GM19452 (cell line): ENCODE measurements around the gene PRKAR2B.
"Not testable (repeated sequence)": the region's sequence is repeated elsewhere in the genome, so short reads cannot be mapped to it uniquely, and the experiment has no call there.

Experiments
- ATAC-seq: cut with Tn5 transposase; IDR thresholded peaks from one replicate; pipeline ENCODE4 v1.9.1; 2021; ENCODE audit not compliant: unreplicated experiment

Gene PRKAR2B

GRCh38 chr7:107026166-107026565, 18.3 kb upstream of the PRKAR2B start:
- ATAC-seq, result no peak

GRCh38 chr7:107027208-107027607, 17.3 kb upstream of the PRKAR2B start:
- no peak for ATAC-seq

DNA sequence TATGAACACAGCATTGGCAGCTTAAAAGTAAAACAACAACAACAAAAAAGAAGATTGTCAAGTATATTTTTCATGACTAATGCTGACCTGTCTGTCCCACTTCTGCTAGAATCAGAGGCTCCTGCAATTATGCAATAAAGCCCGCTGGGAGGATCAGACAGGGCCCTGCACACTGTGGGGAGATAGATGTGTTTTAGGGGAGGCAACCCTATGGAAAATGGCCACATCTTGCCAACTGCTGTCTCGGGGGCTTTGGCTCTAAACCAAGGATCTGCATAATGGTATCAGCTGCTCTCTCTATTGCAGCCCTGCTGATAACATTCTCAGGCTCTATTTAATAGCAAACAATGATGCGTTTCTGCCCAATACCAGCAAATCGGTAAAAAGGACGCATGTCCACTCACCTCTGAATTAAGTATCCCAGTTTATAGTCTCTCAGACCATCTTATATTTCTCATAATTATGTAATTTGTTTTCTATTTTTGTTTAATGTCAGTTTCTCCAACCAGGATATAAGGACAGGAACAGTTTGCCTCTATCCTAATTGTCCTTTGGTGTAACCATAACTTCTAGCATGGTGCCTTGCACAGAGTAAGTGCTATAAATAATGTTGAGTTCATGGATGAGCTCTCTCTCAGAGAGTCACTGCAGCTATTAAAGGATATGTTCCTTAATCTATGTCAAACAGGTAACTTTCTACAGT, 15.3 kb upstream of the PRKAR2B start:
- ATAC-seq, result no peak

GRCh38 chr7:107029764-107030286, 14.7 kb upstream of the PRKAR2B start:
- ATAC-seq, result no peak

DNA sequence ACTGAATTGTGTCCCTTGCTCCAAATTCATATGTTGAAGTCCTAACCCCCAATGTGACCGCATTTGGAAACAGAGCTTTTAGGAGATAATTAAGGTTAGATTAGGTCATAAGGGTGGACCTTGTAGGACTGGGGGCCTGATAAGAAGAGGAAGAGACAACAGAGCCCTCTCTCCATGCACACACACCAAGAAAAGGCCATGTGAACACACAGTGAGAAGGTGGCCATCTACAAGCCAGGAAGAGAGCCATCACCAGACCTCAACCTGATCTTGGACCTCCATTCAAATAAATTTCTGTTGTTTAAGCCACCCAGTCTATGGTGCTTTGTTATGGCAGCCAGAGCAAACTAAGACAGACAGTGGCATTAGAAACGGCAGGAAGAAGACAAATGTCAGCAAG, 12.5 kb upstream of the PRKAR2B start:
- no peak for ATAC-seq

- no peak for ATAC-seq
Observed at GRCh38 chr7:107032720-107033438, 11.6 kb upstream of the PRKAR2B start.

- ATAC-seq, result no peak
Observed at GRCh38 chr7:107034553-107034952, 10.0 kb upstream of the PRKAR2B start.

DNA sequence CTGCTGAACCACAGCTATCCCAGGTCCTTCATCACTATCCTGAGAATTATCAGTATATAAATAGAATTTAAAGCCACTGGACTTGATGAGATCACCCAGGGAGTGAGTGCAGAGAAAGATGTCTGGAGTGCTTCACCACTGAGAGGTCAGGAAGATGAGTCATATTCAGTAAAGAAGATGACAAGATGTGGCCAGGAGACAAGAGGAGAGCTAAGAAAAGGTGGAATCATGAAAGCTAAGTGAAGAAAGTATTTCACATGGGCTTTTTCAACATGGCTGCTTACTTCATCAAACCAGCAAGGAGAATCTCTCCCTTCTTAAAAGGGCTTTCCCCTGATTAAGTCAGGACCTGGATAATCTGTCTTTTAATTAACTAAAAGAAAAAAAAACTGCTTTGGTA, 9.1 kb upstream of the PRKAR2B start:
- ATAC-seq, result no peak

DNA sequence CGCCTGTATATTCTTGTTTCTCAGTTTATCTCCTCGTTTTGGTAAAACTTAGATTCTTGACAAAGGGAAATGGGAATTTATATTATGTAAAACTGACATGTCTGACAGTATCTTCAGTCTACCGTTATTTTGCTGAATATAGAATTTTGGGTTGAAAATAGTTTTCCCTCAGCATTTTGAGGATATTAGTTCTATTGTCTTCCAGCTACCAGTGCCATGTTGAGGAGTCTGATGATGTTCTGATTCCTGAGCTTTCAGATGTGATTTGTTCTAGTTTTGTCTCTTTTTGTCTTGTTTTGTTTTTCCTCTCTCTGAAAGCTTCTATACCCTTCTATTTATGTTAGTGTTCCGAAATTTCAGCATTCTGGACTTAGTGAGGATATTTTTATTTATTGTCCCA, 8.0 kb upstream of the PRKAR2B start:
- ATAC-seq, result no peak

GRCh38 chr7:107037717-107038603, 6.5 kb upstream of the PRKAR2B start:
- no peak for ATAC-seq

DNA sequence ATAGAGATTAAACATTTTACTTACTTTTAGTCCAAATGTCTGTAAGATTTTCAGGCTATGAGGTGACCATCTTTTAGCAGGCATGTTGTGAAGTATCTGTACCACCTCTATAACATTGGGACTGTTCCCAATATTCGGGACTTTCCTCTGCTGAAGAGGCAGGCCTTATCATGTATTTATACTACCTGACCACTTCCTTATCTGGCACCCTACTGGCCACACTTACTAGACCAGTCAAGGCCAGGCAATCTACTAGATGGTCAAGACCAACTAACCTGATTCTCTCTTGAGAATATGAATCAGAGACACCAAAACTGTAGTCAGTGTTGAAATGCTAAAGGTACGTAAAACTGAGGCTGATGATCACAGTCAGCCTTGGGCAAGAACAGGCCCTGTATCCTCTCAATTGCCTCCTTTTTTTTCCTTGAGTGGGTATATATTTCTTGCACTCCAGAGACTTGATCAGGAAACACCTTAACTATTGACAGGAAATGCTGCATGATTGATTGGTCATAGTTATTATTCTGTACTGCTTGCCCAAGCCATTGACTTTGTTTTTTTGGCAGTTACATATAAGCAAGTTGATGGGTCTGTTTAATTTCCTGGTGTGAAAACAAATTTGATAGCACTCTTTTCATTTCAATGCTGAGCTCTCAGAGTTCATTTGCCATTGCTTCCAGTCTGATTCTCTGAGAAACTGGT, 5.2 kb upstream of the PRKAR2B start:
- ATAC-seq, result no peak

DNA sequence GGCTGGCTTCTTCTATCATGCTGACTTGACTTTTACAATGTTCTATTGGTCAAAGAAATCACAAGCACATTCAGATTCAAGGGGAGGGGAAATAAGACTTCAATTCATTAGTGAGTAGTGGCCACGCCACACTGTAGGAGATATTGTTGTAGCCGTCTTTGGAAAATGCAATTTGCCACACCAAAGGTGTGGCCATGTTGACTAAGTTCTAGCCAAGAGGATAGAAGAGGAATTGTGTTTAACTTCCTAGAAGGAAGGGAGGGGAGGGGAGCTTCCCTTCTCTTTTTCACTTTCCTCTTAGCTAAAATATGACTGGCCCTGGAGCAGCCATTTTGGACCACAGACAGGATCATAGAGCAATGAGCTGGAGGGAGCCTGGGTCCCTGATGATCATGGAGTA, 3.4 kb upstream of the PRKAR2B start:
- no peak for ATAC-seq

DNA sequence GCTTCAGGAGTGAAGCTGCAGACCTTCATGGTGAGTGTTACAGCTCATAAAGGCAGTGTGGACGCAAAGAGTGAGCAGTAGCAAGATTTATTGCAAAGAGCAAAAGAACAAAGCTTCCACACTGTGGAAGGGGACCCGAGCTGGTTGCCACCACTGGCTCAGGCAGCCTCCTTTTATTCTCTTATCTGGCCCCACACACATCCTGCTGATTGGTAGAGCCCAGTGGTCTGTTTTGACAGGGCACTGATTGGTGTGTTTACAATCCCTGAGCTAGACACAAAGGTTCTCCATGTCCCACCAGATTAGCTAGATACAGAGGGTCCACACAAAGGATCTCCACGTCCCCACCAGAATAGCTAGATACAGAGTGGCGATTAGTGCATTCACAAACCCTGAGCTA, 2.7 kb upstream of the PRKAR2B start:
- not testable (repeated sequence) for ATAC-seq

DNA sequence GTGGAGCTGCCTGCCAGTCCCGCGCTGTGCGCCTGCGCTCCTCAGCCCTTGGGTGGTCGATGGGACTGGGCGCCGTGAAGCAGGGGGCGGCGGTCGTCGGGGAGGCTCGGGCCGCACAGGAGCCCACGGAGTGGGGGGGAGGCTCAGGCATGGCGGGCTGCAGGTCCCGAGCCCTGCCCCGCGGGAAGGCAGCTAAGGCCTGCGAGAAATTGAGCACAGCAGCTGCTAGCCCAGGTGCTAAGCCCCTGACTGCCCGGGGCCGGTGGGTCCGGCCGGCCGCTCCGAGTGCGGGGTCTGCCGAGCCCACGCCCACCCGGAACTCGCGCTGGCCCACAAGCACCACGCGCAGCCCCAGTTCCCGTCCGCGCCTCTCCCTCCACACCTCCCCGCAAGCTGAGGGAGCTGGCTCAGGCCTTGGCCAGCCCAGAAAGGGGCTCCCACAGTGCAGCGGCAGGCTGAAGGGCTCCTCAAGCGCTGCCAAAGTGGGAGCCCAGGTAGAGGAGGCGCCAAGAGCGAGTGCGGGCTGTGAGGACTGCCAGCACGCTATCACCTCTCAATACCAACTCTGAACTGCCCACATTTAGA, 2.1 kb upstream of the PRKAR2B start:
- ATAC-seq, result not testable (repeated sequence)

- no peak for ATAC-seq
Observed at GRCh38 chr7:107043491-107043890, 1.0 kb upstream of the PRKAR2B start.

- no peak for ATAC-seq
Observed at GRCh38 chr7:107043921-107044346, 571 bp upstream of the PRKAR2B start.

GRCh38 chr7:107045195-107045960, 873 bp downstream of the PRKAR2B start:
- ATAC-seq, result no peak

DNA sequence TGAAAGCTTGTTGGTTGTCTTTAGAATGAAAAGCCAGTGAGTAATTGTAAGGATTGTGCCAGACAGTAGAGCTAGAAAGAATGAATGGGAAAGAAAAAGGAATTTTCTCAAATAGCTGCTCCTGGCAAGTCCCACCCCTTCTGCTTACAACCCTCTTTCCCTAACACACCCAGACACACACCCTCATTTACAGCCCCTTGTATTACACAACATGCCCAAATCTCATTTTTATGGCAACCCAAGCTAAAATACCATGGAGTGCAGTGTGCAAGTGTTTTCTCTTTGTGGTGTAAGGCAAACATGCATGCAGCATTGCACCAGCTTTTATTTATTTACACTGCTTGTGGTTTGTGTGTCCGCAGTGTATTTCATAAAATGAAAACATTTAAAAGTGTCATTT, 1.5 kb downstream of the PRKAR2B start:
- no peak for ATAC-seq

DNA sequence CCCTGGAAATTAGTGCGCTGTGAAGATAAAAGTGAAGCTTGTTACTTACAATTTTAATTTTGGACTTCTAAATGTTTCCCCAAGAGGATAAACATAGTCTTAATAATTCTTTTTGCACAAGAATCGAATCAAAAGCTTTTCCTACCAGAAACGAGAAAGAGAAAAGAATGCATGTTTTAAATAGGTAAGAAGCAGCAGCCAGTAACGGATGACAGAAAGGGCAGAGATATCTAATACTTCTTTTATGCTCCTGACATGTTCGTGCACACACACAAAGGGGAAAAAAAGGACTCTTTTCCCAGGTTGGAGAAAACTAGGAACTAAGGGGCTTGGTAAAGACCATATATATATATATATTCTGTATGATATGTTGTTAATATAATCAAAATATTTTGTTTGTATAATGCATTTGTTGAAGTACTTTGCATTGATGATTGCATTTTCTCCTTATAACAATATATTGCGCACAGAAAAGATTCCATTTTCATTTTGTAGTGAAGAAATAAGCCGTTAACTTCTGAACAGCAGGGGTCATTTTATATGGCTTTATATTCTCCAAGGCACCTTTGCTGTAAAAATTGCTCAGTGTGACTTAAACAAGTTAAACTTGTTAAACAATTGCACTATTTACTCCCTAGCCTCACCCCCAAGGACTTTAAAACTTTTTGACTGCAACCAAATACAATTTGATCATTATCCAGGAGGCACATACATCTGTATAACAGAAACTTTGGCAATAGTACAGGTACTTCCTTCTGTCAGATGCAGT, 2.2 kb downstream of the PRKAR2B start:
- no peak for ATAC-seq
